K562 (cell line): ENCODE data around the gene MRPS35. TPM values are rescaled to one million over a fixed set of nuclear protein-coding genes. Genes with fewer than 3 reads are reported as not detected.

Experiments
- ATAC-seq: fragments of 200-7000 bp; cut with Tn5 transposase; 3 replicates; pipeline ENCODE4 v1.9.1; 2020; ENCODE audit warnings: moderate library complexity
- BruUV-seq: library from RNA; stranded (reverse); fragments of 400-500 nt; replicated peaks from 2 replicates; lab custom pipeline; 2021; lab: Mats Ljungman, UMichigan
- CTCF ChIA-PET: fragments of 300-600 bp; formaldehyde crosslinking; extraction: SDS; loops from one replicate; lab custom pipeline; 2021; ENCODE audit warnings: low intra/inter-chr PET ratio; lab: Yijun Ruan, JAX
- POLR2A ChIA-PET: fragments of 300-600, 350-650 bp; sonication (Branson Sonifier 250); formaldehyde crosslinking; extraction: SDS; loops from one replicate; lab custom pipeline; 2021; ENCODE audit warnings: antibody characterized with exemption, inconsistent platforms; lab: Yijun Ruan, JAX
- DNase-seq, 4 experiments: peaks; one replicate each; pipeline versions ENCODE4 v3.0.0 to v3.0.0-alpha.2; 2011 to 2018; ENCODE audit warnings: low spot score in 3 of 4, mixed read lengths in 3 of 4; ENCODE audit errors: extremely low read depth in 1 of 4
- FAIRE-seq: peaks from 2 replicates; lab custom pipeline; 2011; peaks lifted over from hg19 to GRCh38; lab: Jason Lieb, UNC
- H2AFZ ChIP-seq: 2 replicates; pipeline ENCODE4 v1.6.0; 2011; ENCODE audit warnings: low read depth, low read length, control low read depth, inconsistent platforms
- H3K27ac ChIP-seq: fragments of 200-600 bp; 3 replicates; pipeline ENCODE4 v1.8.0; 2011; ENCODE audit warnings: low read depth, mild to moderate bottlenecking, control low read depth, inconsistent platforms, low read length, moderate library complexity, mixed read lengths; ENCODE audit errors: extremely low read depth
- H3K27me3 ChIP-seq, 2 experiments: fragments of 300-600 bp in 1 of 2; 2 replicates in 1 of 2; 3 replicates in 1 of 2; pipeline versions ENCODE4 v1.6.0 to v1.8.0; 2011; ENCODE audit warnings: inconsistent platforms in 2 of 2, low read length in 2 of 2, mild to moderate bottlenecking in 1 of 2, mixed read lengths in 1 of 2, moderate library complexity in 1 of 2; ENCODE audit not compliant: control insufficient read depth in 2 of 2, insufficient read depth in 2 of 2
- H3K36me3 ChIP-seq: fragments of 300-600 bp; 3 replicates; pipeline ENCODE4 v1.8.0; 2011; ENCODE audit warnings: mild to moderate bottlenecking, low read length, inconsistent platforms; ENCODE audit not compliant: control insufficient read depth, insufficient read depth
- H3K4me1 ChIP-seq, 2 experiments: fragments of 200-600 bp in 1 of 2; replicated peaks in 1 of 2; 2 replicates in 1 of 2; 3 replicates in 1 of 2; pipeline versions ENCODE4 v1.5.1 to v1.8.0; 2011; ENCODE audit warnings: inconsistent platforms in 2 of 2, low read length in 2 of 2, mild to moderate bottlenecking in 1 of 2, mixed read lengths in 1 of 2, moderate library complexity in 1 of 2; ENCODE audit not compliant: control insufficient read depth in 2 of 2, insufficient read depth in 2 of 2
- H3K4me2 ChIP-seq: 2 replicates; pipeline ENCODE4 v1.6.1; 2011; ENCODE audit warnings: low read length, control low read depth, inconsistent platforms, mixed read lengths; ENCODE audit not compliant: insufficient read depth
- H3K4me3 ChIP-seq: fragments of 200-600 bp; sonication (generic), shearing (Covaris generic); 2 replicates; pipeline ENCODE4 v1.5.1; 2016; ENCODE audit warnings: control low read depth, inconsistent platforms
- H3K79me2 ChIP-seq: fragments of 200-600 bp; 3 replicates; pipeline ENCODE4 v1.8.0; 2011; ENCODE audit warnings: low read length, inconsistent platforms; ENCODE audit not compliant: control insufficient read depth, insufficient read depth
- H3K9ac ChIP-seq, 2 experiments: 2 replicates each; pipeline versions ENCODE4 v1.6.0 to v1.6.1; 2011; ENCODE audit warnings: low read depth in 2 of 2, low read length in 2 of 2, control low read depth in 1 of 2, inconsistent platforms in 1 of 2, mild to moderate bottlenecking in 1 of 2, mixed read lengths in 1 of 2; ENCODE audit not compliant: insufficient read depth in 1 of 2
- H3K9me1 ChIP-seq: one replicate; pipeline ENCODE4 v1.6.0; 2011; ENCODE audit warnings: inconsistent platforms, mild to moderate bottlenecking, low read length, moderate library complexity; ENCODE audit not compliant: control insufficient read depth, insufficient read depth
- H3K9me3 ChIP-seq: replicated peaks from 2 replicates; pipeline ENCODE4 v1.5.1; 2011; ENCODE audit warnings: low read depth, low read length, inconsistent platforms; ENCODE audit not compliant: control insufficient read depth, insufficient read depth
- H4K20me1 ChIP-seq: replicated peaks from 2 replicates; pipeline ENCODE4 v1.6.1; 2011; ENCODE audit warnings: low read length, inconsistent platforms, mixed read lengths; ENCODE audit not compliant: control insufficient read depth, insufficient read depth
- ARHGAP35 ChIP-seq: fragments of 450-650 bp; IDR thresholded peaks from 2 replicates; pipeline ENCODE4 v1.6.1; 2018; ENCODE audit not compliant: partially characterized antibody
- BRF2 ChIP-seq: IDR thresholded peaks from 3 replicates; pipeline ENCODE4 v1.6.1; 2011; ENCODE audit warnings: borderline replicate concordance, mild to moderate bottlenecking; ENCODE audit not compliant: insufficient read length, insufficient read depth
- CBFA2T3 ChIP-seq: fragments of 450-650 bp; IDR thresholded peaks from 2 replicates; pipeline ENCODE4 v1.6.1; 2017
- CXXC5 ChIP-seq: fragments of 250-450 bp; sonication (Bioruptor Pico); IDR thresholded peaks from 2 replicates; pipeline ENCODE4 v1.8.0; 2022; ENCODE audit warnings: inconsistent platforms, mild to moderate bottlenecking, moderate library complexity
- E2F4 ChIP-seq: sonication (generic); formaldehyde crosslinking; IDR thresholded peaks from 2 replicates; pipeline ENCODE4 v1.8.0; 2022; ENCODE audit warnings: mild to moderate bottlenecking, low read depth, missing genetic modification reagents
- FOXA1 ChIP-seq: fragments of 450-650 bp; IDR thresholded peaks from 2 replicates; pipeline ENCODE4 v1.6.1; 2016; ENCODE audit warnings: mild to moderate bottlenecking, borderline replicate concordance
- GTF3C2 ChIP-seq: IDR thresholded peaks from 3 replicates; pipeline ENCODE4 v1.6.1; 2011; ENCODE audit warnings: borderline replicate concordance, mild to moderate bottlenecking, moderate library complexity; ENCODE audit not compliant: insufficient read length; ENCODE audit errors: extremely low read depth
- MCM2 ChIP-seq: fragments of 450-650 bp; IDR thresholded peaks from 2 replicates; pipeline ENCODE4 v1.6.1; 2017; ENCODE audit warnings: low read depth, mild to moderate bottlenecking
- MCM3 ChIP-seq: fragments of 450-650 bp; IDR thresholded peaks from 2 replicates; pipeline ENCODE4 v1.6.1; 2016
- MECOM ChIP-seq: fragments of 250-450 bp; sonication (Bioruptor Pico); IDR thresholded peaks from 2 replicates; pipeline ENCODE4 v1.8.0; 2022; ENCODE audit warnings: inconsistent platforms
- NEUROD1 ChIP-seq: fragments of 150-350 bp; IDR thresholded peaks from 2 replicates; pipeline ENCODE4 v1.6.1; 2014; ENCODE audit warnings: borderline replicate concordance, low read length, low read depth; ENCODE audit not compliant: partially characterized antibody
- NFE2L1 ChIP-seq: fragments of 450-650 bp; IDR thresholded peaks from 2 replicates; pipeline ENCODE4 v1.6.1; 2016; ENCODE audit warnings: missing genetic modification characterization, low read depth, mild to moderate bottlenecking, missing compliant biosample characterization, moderate library complexity, borderline replicate concordance
- NONO ChIP-seq, 2 experiments: fragments of 200-400 bp in 1 of 2; fragments of 450-650 bp in 1 of 2; formaldehyde crosslinking in 1 of 2; IDR thresholded peaks; 2 replicates each; pipeline ENCODE4 v1.6.1; 2017; ENCODE audit warnings: low read depth in 2 of 2, mild to moderate bottlenecking in 2 of 2, moderate library complexity in 2 of 2, low read length in 1 of 2
- PCBP1 ChIP-seq: fragments of 200-400 bp; formaldehyde crosslinking; IDR thresholded peaks from 2 replicates; pipeline ENCODE4 v1.6.1; 2018; ENCODE audit warnings: mild to moderate bottlenecking, low read depth, low read length; ENCODE audit not compliant: poor library complexity, severe bottlenecking
- POLR2A ChIP-seq: fragments of 450-650 bp; conservative IDR thresholded peaks from 2 replicates; pipeline ENCODE4 v1.6.1; 2016
- SOX6 ChIP-seq: fragments of 450-650 bp; IDR thresholded peaks from 2 replicates; pipeline ENCODE4 v1.6.1; 2014; ENCODE audit warnings: mild to moderate bottlenecking
- YBX1 ChIP-seq: fragments of 450-650 bp; IDR thresholded peaks from 2 replicates; pipeline ENCODE4 v1.7.1; 2016; ENCODE audit warnings: mild to moderate bottlenecking
- ZBTB7A ChIP-seq: IDR thresholded peaks from 2 replicates; pipeline ENCODE4 v1.6.1; 2011; ENCODE audit warnings: low read depth, mild to moderate bottlenecking, low read length, moderate library complexity, borderline replicate concordance; ENCODE audit not compliant: control insufficient read depth
- ZNF224 ChIP-seq: sonication (generic); formaldehyde crosslinking; IDR thresholded peaks from 2 replicates; pipeline ENCODE4 v1.8.0; 2022; ENCODE audit warnings: mild to moderate bottlenecking, missing genetic modification reagents
- ZNF707 ChIP-seq: fragments of 250-450 bp; sonication (Bioruptor Pico); conservative IDR thresholded peaks from 2 replicates; pipeline ENCODE4 v1.8.0; 2022; ENCODE audit warnings: inconsistent platforms, mild to moderate bottlenecking, moderate library complexity
- WGBS: fragments of 100-300 bp; shearing (Covaris generic); methylation state at CpG from one replicate; pipeline ENCODE4 v1.1.6; 2016; ENCODE audit warnings: low coverage, mixed read lengths; ENCODE audit not compliant: insufficient coverage; ENCODE audit errors: missing lambda C conversion rate; 5-methylcytosine and 5-hydroxymethylcytosine counted together
- in situ Hi-C: fragments of 300-500 bp; cut with MboI; formaldehyde crosslinking; loops from 4 replicates; pipeline ENCODE4 v1.15.0; 2018; ENCODE audit warnings: inconsistent platforms, mixed read lengths
- intact Hi-C: fragments of 100-400 bp; cut with micrococcal nuclease; formaldehyde crosslinking; loops from 2 replicates; pipeline ENCODE4 v1.14.2; 2022
- polyA plus RNA-seq, 8 experiments: library from polyadenylated mRNA; depleted of rRNA in 4 of 8; stranded (reverse) in 5 of 8; unstranded in 3 of 8; fragments of >200 nt; fragmentation: Nextera tagmentation in 2 of 8; fragmentation: Illumina TruSeq in 1 of 8; extraction: Ambion mirVana in 2 of 8; extraction: Trizol in 1 of 8; gene quantifications; 2 replicates each; pipeline versions ENCODE4 v1.2.1 to v1.2.3, GENCODE V29; 2011 to 2014; ENCODE audit warnings: inconsistent platforms in 1 of 8, missing spikeins in 1 of 8
- total RNA-seq, 7 experiments: library from RNA; depleted of rRNA in 6 of 7; stranded (reverse); fragments of >200 nt in 6 of 7; fragmentation: Illumina TruSeq in 2 of 7; extraction: Trizol in 2 of 7; gene quantifications; 2 replicates each; pipeline versions ENCODE4 v1.2.1 to v1.2.3, GENCODE V29; 2011 to 2021; ENCODE audit warnings: low replicate concordance in 1 of 7

The MRPS35 gene
- total and polyA plus RNA-seq, 9 of the 15 experiments (the other 6 are each of a cell fraction or from before 2014, with no cell fraction given), result 79.0 to 183 (median 114) TPM

GRCh38 chr12:27782481-27782880, 71.8 kb downstream of the MRPS35 start:
- no peak overlapping the region for H3K4me3 ChIP-seq
- no peak overlapping the region for H3K27ac ChIP-seq
- ChIA-PET POLR2A (no interaction called here), CTCF (no interaction called here)
- no peak for ATAC-seq
- 94% methylated on average over 1 of the region's 1 CpG for WGBS
- DNase-seq, result no peak
- H3K4me2 ChIP-seq, result no peak overlapping the region; the same call in 1 of the 2 replicates
- H2AFZ ChIP-seq, result no peak overlapping the region
- in situ Hi-C loops (no loop called here), intact Hi-C loops (loop anchor here (5.0 kb wide), 1 partner anchor 40 kb away; no protein-coding TSS in a partner anchor)
- no peak for FAIRE-seq
- H3K79me2 ChIP-seq, result peaks cover 27% of the 10 kb centered on the region
- H4K20me1 ChIP-seq, result no peaks in the 10 kb centered on the region; the same call in 1 of the 2 replicates
- peaks cover 11 to 28% of the 10 kb centered on the region in 2 experiments; a peak in 4 of 5 replicates for H3K4me1 ChIP-seq
- BruUV-seq, result no TSS peak
- H3K36me3 ChIP-seq, result peaks cover 10% of the 10 kb centered on the region; the same call in 2 of the 3 replicates
- no peaks in the 10 kb centered on the region for H3K9me1 ChIP-seq
- no peaks in the 10 kb centered on the region for H3K27me3 ChIP-seq
- no peak overlapping the region for H3K9ac ChIP-seq
- TF ChIP-seq E2F4 (CRISPR knock-in tag) (no peak), FOXA1 (no peak), NFE2L1 (tag) (no peak), GTF3C2 (no peak), CXXC5 (no peak), SOX6 (no peak), NONO (IDR thresholded peaks at IDR 0.05; ENCODE audit: low read depth in 2 of 2, low read length in 1 of 2) (no peak), ARHGAP35 (no peak), BRF2 (no peak), MECOM (CRISPR knock-in tag) (no peak), MCM3 (no peak), NEUROD1 (no peak), MCM2 (no peak), CBFA2T3 (no peak), ZNF224 (CRISPR knock-in tag) (no peak), POLR2A (no peak), ZNF707 (CRISPR knock-in tag) (no peak), PCBP1 (no peak), ZBTB7A (no peak), YBX1 (no peak)
- no peaks in the 10 kb centered on the region for H3K9me3 ChIP-seq
